IPS-18a (cell line): Measurements from ENCODE around the gene BCAS3.

Source experiments
- H3K27ac ChIP-seq: one replicate; pipeline ENCODE4 v1.5.1; 2013; ENCODE audit warnings: low read length
- H3K27me3 ChIP-seq: one replicate; pipeline ENCODE4 v1.6.1; 2013; ENCODE audit warnings: mild to moderate bottlenecking, low read length; ENCODE audit not compliant: control insufficient read depth, insufficient read depth
- H3K36me3 ChIP-seq: one replicate; pipeline ENCODE4 v1.6.1; 2013; ENCODE audit warnings: low read depth, low read length; ENCODE audit not compliant: control insufficient read depth
- H3K4me1 ChIP-seq: one replicate; pipeline ENCODE4 v1.6.1; 2013; ENCODE audit warnings: low read depth, low read length; ENCODE audit not compliant: control insufficient read depth
- H3K4me3 ChIP-seq: one replicate; pipeline ENCODE4 v1.5.1; 2013; ENCODE audit warnings: low read length
- H3K9ac ChIP-seq: one replicate; pipeline ENCODE4 v1.6.1; 2013; ENCODE audit warnings: mild to moderate bottlenecking, low read length, moderate library complexity
- H3K9me3 ChIP-seq: one replicate; pipeline ENCODE4 v1.6.1; 2013; ENCODE audit warnings: low read depth, low read length; ENCODE audit not compliant: control insufficient read depth

The BCAS3 gene

GRCh38 chr17:61254904-61255303, 577.3 kb downstream of the BCAS3 start:
- peaks cover 9% of the 10 kb centered on the region for H3K4me1 ChIP-seq

GRCh38 chr17:61255647-61256046, 578.0 kb downstream of the BCAS3 start:
- Histone ChIP-seq H3K4me1 (peaks cover 9% of the 10 kb centered on the region), H3K27ac (no peak overlapping the region), H3K36me3 (no peaks in the 10 kb centered on the region), H3K9ac (no peak overlapping the region), H3K9me3 (no peaks in the 10 kb centered on the region), H3K27me3 (no peaks in the 10 kb centered on the region), H3K4me3 (no peak overlapping the region)

More at GRCh38 chr17:61254904-61255303, 577.3 kb downstream of the BCAS3 start:
- Histone ChIP-seq H3K9me3 (no peaks in the 10 kb centered on the region), H3K36me3 (no peaks in the 10 kb centered on the region), H3K27me3 (no peaks in the 10 kb centered on the region), H3K4me3 (no peak overlapping the region), H3K9ac (no peak overlapping the region), H3K27ac (no peak overlapping the region)

GRCh38 chr17:61259360-61259759, 581.7 kb downstream of the BCAS3 start:
- Histone ChIP-seq H3K9ac (no peak overlapping the region), H3K4me3 (no peak overlapping the region), H3K9me3 (no peaks in the 10 kb centered on the region), H3K4me1 (no peaks in the 10 kb centered on the region), H3K27me3 (no peaks in the 10 kb centered on the region), H3K27ac (no peak overlapping the region), H3K36me3 (no peaks in the 10 kb centered on the region)

GRCh38 chr17:61260071-61260797, 582.6 kb downstream of the BCAS3 start:
- Histone ChIP-seq H3K27ac (no peak overlapping the region), H3K27me3 (no peaks in the 10 kb centered on the region), H3K4me3 (no peak overlapping the region), H3K9ac (no peak overlapping the region), H3K4me1 (no peaks in the 10 kb centered on the region), H3K9me3 (no peaks in the 10 kb centered on the region), H3K36me3 (no peaks in the 10 kb centered on the region)

GRCh38 chr17:61261001-61261637, 583.5 kb downstream of the BCAS3 start:
- no peak overlapping the region for H3K4me3 ChIP-seq
- no peaks in the 10 kb centered on the region for H3K9me3 ChIP-seq
- no peaks in the 10 kb centered on the region for H3K27me3 ChIP-seq
- H3K27ac ChIP-seq, result no peak overlapping the region
- no peak overlapping the region for H3K9ac ChIP-seq
- no peaks in the 10 kb centered on the region for H3K36me3 ChIP-seq
- H3K4me1 ChIP-seq, result no peaks in the 10 kb centered on the region

GRCh38 chr17:61265397-61265796, 587.7 kb downstream of the BCAS3 start:
- H3K36me3 ChIP-seq, result no peaks in the 10 kb centered on the region
- H3K9ac ChIP-seq, result no peak overlapping the region
- no peak overlapping the region for H3K27ac ChIP-seq
- no peaks in the 10 kb centered on the region for H3K27me3 ChIP-seq
- H3K4me1 ChIP-seq, result no peaks in the 10 kb centered on the region
- H3K9me3 ChIP-seq, result no peaks in the 10 kb centered on the region
- H3K4me3 ChIP-seq, result no peak overlapping the region

GRCh38 chr17:61267847-61268246, 590.2 kb downstream of the BCAS3 start:
- no peak overlapping the region for H3K4me3 ChIP-seq
- H3K4me1 ChIP-seq, result no peaks in the 10 kb centered on the region
- H3K27me3 ChIP-seq, result no peaks in the 10 kb centered on the region
- no peaks in the 10 kb centered on the region for H3K36me3 ChIP-seq
- H3K27ac ChIP-seq, result no peak overlapping the region
- no peak overlapping the region for H3K9ac ChIP-seq
- no peaks in the 10 kb centered on the region for H3K9me3 ChIP-seq

GRCh38 chr17:61275395-61275794, 597.7 kb downstream of the BCAS3 start:
- H3K9me3 ChIP-seq, result no peaks in the 10 kb centered on the region
- no peaks in the 10 kb centered on the region for H3K27me3 ChIP-seq
- H3K36me3 ChIP-seq, result no peaks in the 10 kb centered on the region
- H3K4me3 ChIP-seq, result no peak overlapping the region
- H3K27ac ChIP-seq, result no peak overlapping the region
- no peaks in the 10 kb centered on the region for H3K4me1 ChIP-seq
- no peak overlapping the region for H3K9ac ChIP-seq

GRCh38 chr17:61276806-61277205, 599.2 kb downstream of the BCAS3 start:
- Histone ChIP-seq H3K27me3 (no peaks in the 10 kb centered on the region), H3K4me1 (no peaks in the 10 kb centered on the region), H3K9me3 (no peaks in the 10 kb centered on the region), H3K4me3 (no peak overlapping the region), H3K36me3 (no peaks in the 10 kb centered on the region), H3K27ac (no peak overlapping the region), H3K9ac (no peak overlapping the region)

GRCh38 chr17:61279476-61280145, 602.0 kb downstream of the BCAS3 start:
- Histone ChIP-seq H3K4me1 (no peaks in the 10 kb centered on the region), H3K9ac (no peak overlapping the region), H3K4me3 (no peak overlapping the region), H3K27ac (no peak overlapping the region), H3K9me3 (no peaks in the 10 kb centered on the region), H3K27me3 (no peaks in the 10 kb centered on the region), H3K36me3 (no peaks in the 10 kb centered on the region)

- Histone ChIP-seq H3K9me3 (no peaks in the 10 kb centered on the region), H3K4me3 (no peak overlapping the region), H3K4me1 (peaks cover 6% of the 10 kb centered on the region), H3K9ac (no peak overlapping the region), H3K27ac (no peak overlapping the region), H3K36me3 (no peaks in the 10 kb centered on the region), H3K27me3 (no peaks in the 10 kb centered on the region)
These were observed 602.7 kb downstream of the BCAS3 start for GRCh38 chr17:61280338-61280737.
